HG02610 (cell line): ENCODE results near the gene GPX2.

Source experiments
- ATAC-seq: cut with Tn5 transposase; IDR thresholded peaks from one replicate; pipeline ENCODE4 v1.9.1; 2021; ENCODE audit warnings: mild to moderate bottlenecking, moderate library complexity; ENCODE audit not compliant: unreplicated experiment

The GPX2 gene

GRCh38 chr14:64942531-64943111 is at the start of gene GPX2:
Gene GPX2 (minus strand): TSS chr14:64942745. CDS start chr14:64942726, 19 bp downstream.
- no peak for ATAC-seq

- ATAC-seq, result no peak
Measured at GRCh38 chr14:64990939-64991338, 48.4 kb upstream of the GPX2 start.

- ATAC-seq, result no peak
Measured at GRCh38 chr14:64990296-64990695, 47.8 kb upstream of the GPX2 start.

GRCh38 chr14:64987438-64987767 is 44.9 kb upstream of the GPX2 start:
- no peak for ATAC-seq

GRCh38 chr14:64986648-64987437 is 44.3 kb upstream of the GPX2 start, which contains the start of gene FNTB:
Gene FNTB (plus strand): TSS chr14:64986895. CDS start chr14:64986954, 59 bp downstream.
- peak; percentile 95 for ATAC-seq

GRCh38 chr14:64983439-64984310 is 41.1 kb upstream of the GPX2 start:
- no peak for ATAC-seq

- ATAC-seq, result no peak
Measured at GRCh38 chr14:64979336-64980074, 37.0 kb upstream of the GPX2 start.

GRCh38 chr14:64974563-64974962 is 32.0 kb upstream of the GPX2 start:
- no peak for ATAC-seq

GRCh38 chr14:64973826-64974225 is 31.3 kb upstream of the GPX2 start:
- ATAC-seq, result no peak

- no peak for ATAC-seq
Measured at GRCh38 chr14:64973026-64973442, 30.5 kb upstream of the GPX2 start.

- peak; percentile 56 for ATAC-seq
Measured at GRCh38 chr14:64971943-64972791, 29.6 kb upstream of the GPX2 start, which contains the start of gene RAB15. Gene RAB15 (minus strand): TSS chr14:64972336. CDS start chr14:64972076, 260 bp downstream.

GRCh38 chr14:64971491-64971942 is 29.0 kb upstream of the GPX2 start:
- no peak for ATAC-seq

GRCh38 chr14:64970776-64971477 is 28.4 kb upstream of the GPX2 start:
- no peak for ATAC-seq

GRCh38 chr14:64970041-64970440 is 27.5 kb upstream of the GPX2 start:
- no peak for ATAC-seq

GRCh38 chr14:64968651-64969050 is 26.1 kb upstream of the GPX2 start:
- no peak for ATAC-seq

- no peak for ATAC-seq
Measured at GRCh38 chr14:64968167-64968566, 25.6 kb upstream of the GPX2 start.

- no peak for ATAC-seq
Measured at GRCh38 chr14:64966976-64967375, 24.4 kb upstream of the GPX2 start.

- ATAC-seq, result no peak
Measured at GRCh38 chr14:64965356-64966000, 22.9 kb upstream of the GPX2 start.

- peak; percentile 24 for ATAC-seq
Measured at GRCh38 chr14:64963611-64964010, 21.1 kb upstream of the GPX2 start.
